Fibroblast of skin of left biceps (primary cell): ENCODE results near the gene CT45A7.
"Not testable (repeated sequence)": the region's sequence is repeated elsewhere in the genome, so short reads cannot be mapped to it uniquely, and the experiment has no call there.

ENCODE experiments used
- DNase-seq, 2 experiments: peaks; one replicate each; pipeline ENCODE4 v3.0.0-alpha.2; 2013; ENCODE audit warnings: low read depth in 2 of 2

CT45A7 gene

DNA sequence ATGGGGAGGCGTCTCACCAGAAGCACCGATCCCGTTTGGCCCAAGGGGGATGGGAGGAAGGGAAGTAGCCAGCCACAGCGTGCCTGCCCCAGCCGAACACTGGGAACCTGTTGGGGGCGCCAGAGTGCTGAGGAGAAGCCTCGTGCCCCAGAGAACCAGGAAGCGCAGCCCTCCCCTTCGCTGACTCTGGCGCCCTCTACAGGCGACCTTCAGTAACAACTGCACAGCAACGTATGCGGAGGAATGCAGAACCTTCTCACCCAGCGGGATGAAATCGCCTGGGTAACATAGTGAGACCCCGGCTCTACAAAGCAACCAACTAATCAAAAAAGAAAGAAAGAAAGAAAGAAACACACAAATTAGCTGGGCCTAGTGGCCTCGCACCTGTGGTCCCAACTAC is at the start of gene CT45A7:
CT45A7 (minus strand) TSS at position 101 of the 400 bp plus-strand sequence. CDS start 3,747 bp downstream, outside the sequence.
- not testable (repeated sequence) for DNase-seq

GRCh38 chrX:135882741-135883140 is 45.7 kb upstream of the CT45A7 start:
- DNase-seq: not testable (repeated sequence)

- DNase-seq: not testable (repeated sequence)
These were observed 34.6 kb upstream of the CT45A7 start, which contains the start of gene CT45A9 for GRCh38 chrX:135871712-135872111. Gene CT45A9 (minus strand): TSS chrX:135871812. CDS start chrX:135868061, 3,751 bp downstream.

DNA sequence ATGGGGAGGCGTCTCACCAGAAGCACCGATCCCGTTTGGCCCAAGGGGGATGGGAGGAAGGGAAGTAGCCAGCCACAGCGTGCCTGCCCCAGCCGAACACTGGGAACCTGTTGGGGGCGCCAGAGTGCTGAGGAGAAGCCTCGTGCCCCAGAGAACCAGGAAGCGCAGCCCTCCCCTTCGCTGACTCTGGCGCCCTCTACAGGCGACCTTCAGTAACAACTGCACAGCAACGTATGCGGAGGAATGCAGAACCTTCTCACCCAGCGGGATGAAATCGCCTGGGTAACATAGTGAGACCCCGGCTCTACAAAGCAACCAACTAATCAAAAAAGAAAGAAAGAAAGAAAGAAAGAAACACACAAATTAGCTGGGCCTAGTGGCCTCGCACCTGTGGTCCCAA is 17.4 kb upstream of the CT45A7 start, which contains the start of gene CT45A8:
CT45A8 (minus strand) TSS at position 101 of the 400 bp plus-strand sequence. CDS start 3,755 bp downstream, outside the sequence.
- not testable (repeated sequence) for DNase-seq

- not testable (repeated sequence) for DNase-seq
These were observed 17.2 kb downstream of the CT45A7 start, which contains the start of gene CT45A2 for GRCh38 chrX:135819912-135820311. Gene CT45A2 (minus strand): TSS chrX:135820012. CDS start chrX:135816265, 3,747 bp downstream.

DNA sequence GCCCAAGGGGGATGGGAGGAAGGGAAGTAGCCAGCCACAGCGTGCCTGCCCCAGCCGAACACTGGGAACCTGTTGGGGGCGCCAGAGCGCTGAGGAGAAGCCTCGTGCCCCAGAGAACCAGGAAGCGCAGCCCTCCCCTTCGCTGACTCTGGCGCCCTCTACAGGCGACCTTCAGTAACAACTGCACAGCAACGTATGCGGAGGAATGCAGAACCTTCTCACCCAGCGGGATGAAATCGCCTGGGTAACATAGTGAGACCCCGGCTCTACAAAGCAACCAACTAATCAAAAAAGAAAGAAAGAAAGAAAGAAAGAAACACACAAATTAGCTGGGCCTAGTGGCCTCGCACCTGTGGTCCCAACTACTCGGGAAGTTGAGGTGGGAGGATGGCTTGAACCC is 34.4 kb downstream of the CT45A7 start, which contains the start of gene CT45A6:
CT45A6 (minus strand) TSS at position 101 of the 400 bp plus-strand sequence. CDS start 3,794 bp downstream, outside the sequence.
- not testable (repeated sequence) for DNase-seq

GRCh38 chrX:135785403-135785802 is 51.7 kb downstream of the CT45A7 start, which contains the start of gene CT45A5:
Gene CT45A5 (minus strand): TSS chrX:135785503. CDS start chrX:135781729, 3,774 bp downstream.
- DNase-seq: not testable (repeated sequence)
